Kidney (tissue), 14 donors: Measurements from ENCODE around the gene BRD1. TPM values are rescaled to one million over a fixed set of nuclear protein-coding genes. Genes with fewer than 3 reads are reported as not detected.

ENCODE experiments used
- DNase-seq, 5 donors: peaks; one replicate each; pipeline ENCODE4 v3.0.0-alpha.2; 2013 to 2020
- FAIRE-seq: peaks from 2 replicates; lab custom pipeline; 2012; peaks lifted over from hg19 to GRCh38; lab: Jason Lieb, UNC
- H3K27ac ChIP-seq, 2 donors: one replicate each; pipeline ENCODE4 v1.7.0; 2013; ENCODE audit warnings: low read depth in 2 of 2, low read length in 2 of 2, inconsistent platforms in 1 of 2
- H3K27me3 ChIP-seq: one replicate; pipeline ENCODE4 v1.7.1; 2013; ENCODE audit warnings: low read length, inconsistent platforms; ENCODE audit not compliant: control insufficient read depth, insufficient read depth
- H3K36me3 ChIP-seq, 3 donors: one replicate each; pipeline versions ENCODE4 v1.7.0 to v1.7.1; 2013; ENCODE audit warnings: low read length in 3 of 3, control low read depth in 1 of 3, inconsistent platforms in 1 of 3; ENCODE audit not compliant: insufficient read depth in 3 of 3, control insufficient read depth in 2 of 3
- H3K4me1 ChIP-seq, 3 donors: one replicate each; pipeline versions ENCODE4 v1.7.0 to v1.7.1; 2013; ENCODE audit warnings: low read length in 3 of 3, inconsistent platforms in 1 of 3, low read depth in 1 of 3; ENCODE audit not compliant: control insufficient read depth in 2 of 3, insufficient read depth in 2 of 3
- H3K4me3 ChIP-seq, 3 donors: one replicate each; pipeline versions ENCODE4 v1.7.0 to v1.8.1; 2013; ENCODE audit warnings: low read length in 3 of 3, control low read depth in 1 of 3, inconsistent platforms in 1 of 3
- H3K9ac ChIP-seq, 3 donors: one replicate each; pipeline versions ENCODE4 v1.7.0 to v1.7.1; 2013; ENCODE audit warnings: low read length in 3 of 3, control low read depth in 1 of 3, inconsistent platforms in 1 of 3
- H3K9me3 ChIP-seq, 3 donors: one replicate each; pipeline versions ENCODE4 v1.7.0 to v1.7.1; 2013; ENCODE audit warnings: low read length in 3 of 3, control low read depth in 1 of 3, inconsistent platforms in 1 of 3; ENCODE audit not compliant: control insufficient read depth in 2 of 3, insufficient read depth in 1 of 3
- intact Hi-C: fragments of 100-400 bp; cut with DNase I; formaldehyde crosslinking; loops from one replicate; pipeline ENCODE4 v1.11.1; 2022
- polyA plus RNA-seq: library from polyadenylated mRNA; stranded (reverse); fragments of 350-450 nt; fragmentation: Illumina TruSeq; extraction: RNeasy Lipid Tissue Mini Kit (QIAGEN cat#74804); gene quantifications from one replicate; pipeline ENCODE4 v1.2.3, GENCODE V29; 2014; ENCODE audit warnings: low read depth, low replicate concordance; ENCODE audit not compliant: insufficient read depth
- total RNA-seq: library from RNA; stranded (reverse); fragmentation: NEBNext Ultra II Directional; extraction: Animal tissue kit (Norgen Biotek cat#: 25700); gene quantifications from one replicate; pipeline ENCODE4 v1.2.1, GENCODE V29; 2021
- TF ChIP-seq, protein P1 (sequence below): IDR thresholded peaks from 3 replicates; pipeline ENCODE4 v1.5.1; 2012; ENCODE audit warnings: mild to moderate bottlenecking, moderate library complexity, borderline replicate concordance; ENCODE audit not compliant: insufficient read depth; ENCODE audit errors: extremely low read depth
- donor health status: control.
- donor health status: control.
- donor health status: control.
- donor health status: control.
- donor health status: control.
- donor health status: DM: yes; HTN: yes; CAD: no.
- donor health status: Normal renal cell carcinoma (clear cell type).

BRD1 gene
- total and polyA plus RNA-seq, 2 donors from 2014 or later, result 8.1 to 40.5 TPM

DNA sequence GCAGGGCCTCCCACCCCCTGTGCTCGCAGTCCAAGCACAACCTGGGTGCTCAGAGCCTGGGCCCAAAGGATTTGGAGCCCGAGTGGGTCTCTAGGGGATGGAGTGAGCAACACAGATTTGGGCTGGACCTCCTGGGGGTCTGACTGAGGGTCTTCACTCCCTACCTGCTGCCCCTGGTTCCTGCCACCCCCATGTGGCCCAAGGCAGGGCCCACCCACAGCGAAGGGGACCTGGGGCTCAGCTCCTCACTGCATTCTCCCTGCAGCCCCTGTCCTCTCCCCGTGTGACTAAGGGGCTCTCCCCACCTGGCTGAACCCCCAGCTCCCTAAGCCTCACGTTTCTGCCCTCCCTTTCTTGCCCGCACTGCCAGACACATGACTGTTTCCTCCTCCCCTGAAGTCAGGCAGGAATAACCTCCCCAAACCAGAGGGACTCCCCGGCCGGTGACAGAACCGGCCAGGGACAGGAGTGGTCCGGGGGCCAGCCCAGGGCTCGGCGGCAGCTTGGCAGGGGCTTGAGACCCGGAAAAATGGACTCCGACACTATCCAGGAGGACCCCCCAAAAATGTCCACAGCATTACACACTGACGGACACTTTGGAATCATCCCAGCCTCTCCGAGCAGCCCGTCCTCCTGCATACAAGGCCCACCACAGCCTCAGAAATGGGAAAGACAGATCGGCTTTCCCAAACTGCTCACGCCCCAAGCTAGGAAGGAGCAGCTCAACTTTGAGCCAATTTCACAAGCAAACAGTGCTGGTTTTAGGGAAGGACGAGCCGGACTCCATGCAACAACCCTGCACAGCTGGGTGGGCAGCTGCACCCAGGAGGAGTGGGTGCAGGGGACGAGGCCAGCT, 57.8 kb downstream of the BRD1 start:
- intact Hi-C loops, result no loop called here
- peaks cover 0 to 6% (median 0%) of the 10 kb centered on the region in 3 donors for H3K9me3 ChIP-seq
- H3K4me3 ChIP-seq, result no peak overlapping the region
- TF ChIP-seq, protein P1, sequence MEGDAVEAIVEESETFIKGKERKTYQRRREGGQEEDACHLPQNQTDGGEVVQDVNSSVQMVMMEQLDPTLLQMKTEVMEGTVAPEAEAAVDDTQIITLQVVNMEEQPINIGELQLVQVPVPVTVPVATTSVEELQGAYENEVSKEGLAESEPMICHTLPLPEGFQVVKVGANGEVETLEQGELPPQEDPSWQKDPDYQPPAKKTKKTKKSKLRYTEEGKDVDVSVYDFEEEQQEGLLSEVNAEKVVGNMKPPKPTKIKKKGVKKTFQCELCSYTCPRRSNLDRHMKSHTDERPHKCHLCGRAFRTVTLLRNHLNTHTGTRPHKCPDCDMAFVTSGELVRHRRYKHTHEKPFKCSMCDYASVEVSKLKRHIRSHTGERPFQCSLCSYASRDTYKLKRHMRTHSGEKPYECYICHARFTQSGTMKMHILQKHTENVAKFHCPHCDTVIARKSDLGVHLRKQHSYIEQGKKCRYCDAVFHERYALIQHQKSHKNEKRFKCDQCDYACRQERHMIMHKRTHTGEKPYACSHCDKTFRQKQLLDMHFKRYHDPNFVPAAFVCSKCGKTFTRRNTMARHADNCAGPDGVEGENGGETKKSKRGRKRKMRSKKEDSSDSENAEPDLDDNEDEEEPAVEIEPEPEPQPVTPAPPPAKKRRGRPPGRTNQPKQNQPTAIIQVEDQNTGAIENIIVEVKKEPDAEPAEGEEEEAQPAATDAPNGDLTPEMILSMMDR, result no peak
- no peak overlapping the region for H3K9ac ChIP-seq
- no peaks in the 10 kb centered on the region for H3K27me3 ChIP-seq
- H3K4me1 ChIP-seq, result no peaks in the 10 kb centered on the region
- peaks cover 0 to 21% (median under 1%) of the 10 kb centered on the region in 3 donors for H3K36me3 ChIP-seq
- DNase-seq (peak in 2 of 5 donors; percentile 40 to 49), FAIRE-seq (no peak)
- no peak overlapping the region for H3K27ac ChIP-seq

DNA sequence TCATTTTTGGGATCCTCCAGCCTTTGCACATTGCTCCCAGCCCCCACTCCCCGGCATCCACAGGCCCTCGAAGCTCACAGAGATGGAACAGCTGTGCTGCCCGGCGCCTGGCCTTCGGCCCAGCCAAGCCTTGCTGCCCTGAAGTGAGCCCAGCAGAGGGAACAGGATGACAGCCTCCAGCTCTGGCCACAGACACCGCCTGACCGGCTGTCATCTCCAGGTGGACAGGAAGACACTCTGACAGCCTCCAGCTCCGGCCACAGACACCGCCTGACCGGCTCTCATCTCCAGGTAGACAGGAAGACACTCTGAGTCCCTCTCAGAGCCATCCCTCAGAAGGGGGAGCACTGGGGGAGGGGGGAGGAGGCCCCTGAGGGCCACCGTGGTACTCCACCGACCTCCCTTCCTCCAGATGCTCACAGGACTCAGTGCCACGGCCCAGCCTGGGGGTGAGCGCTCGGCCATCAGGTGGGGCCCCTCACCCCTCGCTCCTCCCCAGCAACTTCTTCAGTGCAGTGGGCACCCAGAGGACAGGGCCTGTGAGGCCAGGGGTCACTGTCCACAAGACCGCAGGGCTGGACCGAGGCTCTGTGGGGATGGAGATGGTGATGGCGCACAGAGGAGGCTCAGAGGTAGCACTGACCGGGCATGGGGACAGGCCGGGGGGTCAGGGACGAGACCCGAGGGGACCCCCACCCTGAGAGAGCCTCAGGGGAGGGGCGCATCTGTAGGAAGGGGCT, 58.6 kb downstream of the BRD1 start:
- Histone ChIP-seq H3K4me1 (no peaks in the 10 kb centered on the region), H3K4me3 (no peak overlapping the region), H3K27ac (no peak overlapping the region), H3K9ac (no peak overlapping the region), H3K9me3 (peaks cover 0 to 6% (median 0%) of the 10 kb centered on the region in 3 donors), H3K36me3 (peaks cover 0 to 14% (median 0%) of the 10 kb centered on the region in 3 donors), H3K27me3 (no peaks in the 10 kb centered on the region)
- TF ChIP-seq, protein P1, result no peak
- FAIRE-seq, result no peak
- intact Hi-C loops, result no loop called here
- peak; percentile 32 to 93 (median 50) for DNase-seq

DNA sequence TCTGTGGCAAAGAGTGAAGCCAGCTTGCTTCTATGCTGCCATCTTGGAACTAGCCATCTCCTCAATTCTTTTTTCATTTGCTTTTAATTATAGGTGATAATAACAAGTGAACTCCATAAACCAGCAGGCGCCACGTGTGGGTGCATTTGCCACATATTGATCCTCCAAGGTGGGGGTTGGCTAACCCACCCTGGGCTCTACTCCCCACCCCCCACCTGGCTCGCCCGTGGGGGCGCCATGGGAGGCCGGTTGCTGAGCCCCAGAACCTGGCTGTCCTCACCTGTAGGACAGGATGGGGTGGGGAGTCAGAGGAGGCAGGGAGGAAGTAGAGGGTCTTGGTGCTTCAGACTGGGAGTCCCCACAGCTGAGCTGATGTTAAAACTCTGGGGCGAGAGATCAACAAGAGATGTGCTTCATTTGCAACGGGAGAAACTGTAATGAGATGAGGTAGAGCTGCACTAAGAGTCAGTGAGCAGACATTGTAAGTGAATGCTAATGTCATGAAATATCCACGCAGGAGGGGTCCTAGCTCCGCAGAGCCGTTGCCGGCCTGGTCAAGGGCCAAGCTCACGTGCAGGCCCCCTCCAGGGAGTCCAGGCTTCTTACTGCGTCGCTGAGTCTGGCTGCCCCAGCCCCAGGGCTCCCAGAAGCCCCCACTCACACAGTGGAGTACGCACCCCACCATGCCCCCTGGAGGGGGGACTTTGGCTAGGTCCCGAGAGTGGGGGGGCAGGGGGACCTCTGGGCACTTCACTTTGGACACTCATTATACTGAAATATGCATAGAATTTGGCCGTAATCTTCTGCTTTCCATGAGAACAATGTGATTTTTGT, 59.4 kb downstream of the BRD1 start:
- Histone ChIP-seq H3K4me3 (no peak overlapping the region), H3K4me1 (no peaks in the 10 kb centered on the region), H3K27me3 (no peaks in the 10 kb centered on the region), H3K9ac (no peak overlapping the region), H3K36me3 (peaks cover 0 to 6% (median 0%) of the 10 kb centered on the region in 3 donors), H3K27ac (no peak overlapping the region), H3K9me3 (peaks cover 0 to 6% (median 0%) of the 10 kb centered on the region in 3 donors)
- TF ChIP-seq, protein P1, result no peak
- DNase-seq (peak in 2 of 5 donors; percentile 39 to 66), FAIRE-seq (no peak)
- intact Hi-C loops, result no loop called here
